Endothelial cell of umbilical vein (primary cell): ENCODE measurements around the gene SLIT1.

Experiments
- EZH2 ChIP-seq: IDR thresholded peaks from 2 replicates; pipeline ENCODE4 v1.6.1; 2012; ENCODE audit warnings: borderline replicate concordance, low read depth, mild to moderate bottlenecking, moderate library complexity, low read length, inconsistent platforms; ENCODE audit not compliant: severe bottlenecking
- GATA2 ChIP-seq: IDR thresholded peaks from 2 replicates; pipeline ENCODE4 v1.7.0; 2011; ENCODE audit warnings: low read depth, mild to moderate bottlenecking, moderate library complexity, mixed read lengths, low read length; ENCODE audit not compliant: insufficient read length, insufficient read depth
- POLR2A ChIP-seq: IDR thresholded peaks from 2 replicates; pipeline ENCODE4 v1.6.1; 2012; ENCODE audit warnings: low read depth, mild to moderate bottlenecking, control low read depth, low read length
- POLR2AphosphoS5 ChIP-seq: IDR thresholded peaks from 2 replicates; pipeline ENCODE4 v1.6.1; 2012; ENCODE audit warnings: low read depth, mild to moderate bottlenecking, control low read depth, low read length, moderate library complexity; ENCODE audit not compliant: insufficient read depth
- TF ChIP-seq, protein P1 (sequence below), 2 donors: IDR thresholded peaks; 1 replicate in 1 of 2; 2 replicates in 1 of 2; pipeline ENCODE4 v1.5.1; 2011; ENCODE audit warnings: low read length in 2 of 2, mild to moderate bottlenecking in 2 of 2, moderate library complexity in 2 of 2, control low read depth in 1 of 2, inconsistent platforms in 1 of 2, low read depth in 1 of 2; ENCODE audit not compliant: insufficient read depth in 1 of 2; ENCODE audit errors: extremely low read depth in 1 of 2
- TF ChIP-seq, protein P2 (sequence below): IDR thresholded peaks from 2 replicates; pipeline ENCODE4 v1.6.1; 2011; ENCODE audit not compliant: insufficient read depth, insufficient read length

DNA sequence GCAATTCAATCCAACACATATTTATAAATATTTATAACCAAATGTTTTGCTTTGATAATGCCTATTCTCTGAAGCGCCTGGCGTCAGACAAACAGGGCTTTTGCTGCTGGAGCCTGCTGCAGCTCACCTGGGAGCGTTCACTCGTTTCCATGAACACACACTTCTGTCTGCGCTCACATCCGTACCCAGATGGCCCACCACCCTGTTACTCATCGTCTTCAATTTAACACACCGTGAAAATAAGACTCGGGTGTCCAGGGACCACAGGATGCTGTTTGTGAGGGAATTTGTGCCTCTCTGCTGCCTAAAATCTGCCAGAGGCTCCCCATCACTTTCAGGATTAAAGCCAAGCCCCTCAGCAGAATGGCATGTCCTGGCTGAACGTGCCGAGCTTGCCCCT is 74.1 kb downstream of the SLIT1 start:
- TF ChIP-seq, protein P1, sequence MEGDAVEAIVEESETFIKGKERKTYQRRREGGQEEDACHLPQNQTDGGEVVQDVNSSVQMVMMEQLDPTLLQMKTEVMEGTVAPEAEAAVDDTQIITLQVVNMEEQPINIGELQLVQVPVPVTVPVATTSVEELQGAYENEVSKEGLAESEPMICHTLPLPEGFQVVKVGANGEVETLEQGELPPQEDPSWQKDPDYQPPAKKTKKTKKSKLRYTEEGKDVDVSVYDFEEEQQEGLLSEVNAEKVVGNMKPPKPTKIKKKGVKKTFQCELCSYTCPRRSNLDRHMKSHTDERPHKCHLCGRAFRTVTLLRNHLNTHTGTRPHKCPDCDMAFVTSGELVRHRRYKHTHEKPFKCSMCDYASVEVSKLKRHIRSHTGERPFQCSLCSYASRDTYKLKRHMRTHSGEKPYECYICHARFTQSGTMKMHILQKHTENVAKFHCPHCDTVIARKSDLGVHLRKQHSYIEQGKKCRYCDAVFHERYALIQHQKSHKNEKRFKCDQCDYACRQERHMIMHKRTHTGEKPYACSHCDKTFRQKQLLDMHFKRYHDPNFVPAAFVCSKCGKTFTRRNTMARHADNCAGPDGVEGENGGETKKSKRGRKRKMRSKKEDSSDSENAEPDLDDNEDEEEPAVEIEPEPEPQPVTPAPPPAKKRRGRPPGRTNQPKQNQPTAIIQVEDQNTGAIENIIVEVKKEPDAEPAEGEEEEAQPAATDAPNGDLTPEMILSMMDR (IDR thresholded peaks at IDR 0.05; ENCODE audit: extremely low read depth in 1 of 2, insufficient read depth in 1 of 2, low read depth in 1 of 2, low read length in 2 of 2): no peak
- no peak for TF ChIP-seq EZH2
- TF ChIP-seq POLR2A: no peak
- no peak for TF ChIP-seq GATA2
- no peak for TF ChIP-seq POLR2AphosphoS5
- TF ChIP-seq, protein P2, sequence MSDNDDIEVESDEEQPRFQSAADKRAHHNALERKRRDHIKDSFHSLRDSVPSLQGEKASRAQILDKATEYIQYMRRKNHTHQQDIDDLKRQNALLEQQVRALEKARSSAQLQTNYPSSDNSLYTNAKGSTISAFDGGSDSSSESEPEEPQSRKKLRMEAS: no peak
